IPS DF 19.7 (cell line): ENCODE data around the gene CISD3.

Experiments used
- DNase-seq: peaks from one replicate; pipeline ENCODE4 v3.0.0-alpha.2; 2013; ENCODE audit warnings: low read depth, low spot score

The CISD3 gene

DNA sequence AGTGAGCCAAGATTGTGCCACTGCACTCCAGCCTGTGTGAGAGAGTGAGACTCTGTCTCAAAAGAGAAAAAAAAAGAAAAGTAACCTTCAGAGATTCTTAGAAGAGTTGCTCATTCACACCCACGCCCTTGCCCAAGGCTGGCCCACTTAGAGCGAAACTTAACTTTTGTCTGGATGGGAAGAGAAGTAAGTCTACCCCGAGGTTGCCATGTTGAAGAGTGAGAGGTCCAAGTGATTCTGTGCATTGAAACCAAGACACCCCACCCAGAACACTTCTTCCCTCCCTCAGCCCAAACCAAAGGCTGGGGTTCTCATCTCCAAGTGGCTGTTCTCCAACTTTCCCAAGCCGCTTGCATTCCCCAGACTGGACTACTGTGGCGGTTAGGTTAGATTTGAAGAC, 2.4 kb upstream of the CISD3 start:
- DNase-seq: no peak

DNA sequence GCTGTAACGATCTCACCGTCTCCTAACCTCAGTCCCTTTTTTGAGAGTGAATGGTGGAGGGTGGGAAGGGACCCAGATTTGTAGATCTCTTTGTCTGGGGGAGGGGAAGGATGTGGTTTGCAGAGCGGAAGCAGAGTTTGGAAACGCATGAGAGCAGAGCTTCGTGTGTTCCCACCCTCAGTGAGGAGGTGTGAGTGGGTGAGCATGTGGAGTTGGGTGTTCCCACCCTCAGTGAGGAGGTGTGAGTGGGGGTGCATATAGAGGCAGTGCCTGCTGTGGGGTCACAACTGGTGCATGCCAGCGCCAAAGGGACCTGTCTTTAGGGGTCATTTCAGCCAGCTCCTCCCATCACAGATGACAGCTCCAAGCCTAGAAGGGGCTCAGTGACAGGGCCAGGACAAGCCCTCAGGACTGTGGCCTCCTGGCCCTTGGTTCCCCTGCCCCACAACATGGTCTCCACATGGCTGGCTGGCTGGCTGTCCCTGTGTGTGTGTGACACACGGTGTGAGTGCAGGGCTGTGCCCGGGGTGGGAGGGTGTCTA, 1.8 kb upstream of the CISD3 start:
- DNase-seq: no peak

DNA sequence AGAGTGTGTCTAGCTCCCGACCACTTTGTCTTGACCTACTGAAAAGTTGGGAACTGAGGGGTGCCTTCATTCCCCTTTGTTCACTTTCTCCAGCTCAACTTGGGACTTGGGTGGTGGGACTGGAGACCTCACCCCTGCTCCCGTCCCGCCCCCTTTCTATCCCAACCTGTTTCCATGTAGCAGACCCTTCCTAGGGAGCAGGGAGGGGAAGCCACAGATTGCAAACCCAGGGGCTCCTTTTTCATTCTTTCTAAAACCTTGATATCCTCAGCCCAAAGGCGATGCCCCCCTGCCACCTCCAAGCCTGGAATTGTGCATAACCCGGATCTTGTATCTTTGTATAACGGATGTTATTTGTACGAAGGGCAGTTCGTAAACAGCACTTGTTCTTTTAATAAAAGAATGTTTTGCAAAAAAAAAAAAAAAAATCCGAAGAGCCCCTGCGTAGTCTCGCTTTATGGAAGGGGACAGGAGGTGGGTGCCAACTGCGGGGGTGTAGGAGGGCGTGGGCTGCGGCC, 714 bp upstream of the CISD3 start:
- no peak for DNase-seq

DNA sequence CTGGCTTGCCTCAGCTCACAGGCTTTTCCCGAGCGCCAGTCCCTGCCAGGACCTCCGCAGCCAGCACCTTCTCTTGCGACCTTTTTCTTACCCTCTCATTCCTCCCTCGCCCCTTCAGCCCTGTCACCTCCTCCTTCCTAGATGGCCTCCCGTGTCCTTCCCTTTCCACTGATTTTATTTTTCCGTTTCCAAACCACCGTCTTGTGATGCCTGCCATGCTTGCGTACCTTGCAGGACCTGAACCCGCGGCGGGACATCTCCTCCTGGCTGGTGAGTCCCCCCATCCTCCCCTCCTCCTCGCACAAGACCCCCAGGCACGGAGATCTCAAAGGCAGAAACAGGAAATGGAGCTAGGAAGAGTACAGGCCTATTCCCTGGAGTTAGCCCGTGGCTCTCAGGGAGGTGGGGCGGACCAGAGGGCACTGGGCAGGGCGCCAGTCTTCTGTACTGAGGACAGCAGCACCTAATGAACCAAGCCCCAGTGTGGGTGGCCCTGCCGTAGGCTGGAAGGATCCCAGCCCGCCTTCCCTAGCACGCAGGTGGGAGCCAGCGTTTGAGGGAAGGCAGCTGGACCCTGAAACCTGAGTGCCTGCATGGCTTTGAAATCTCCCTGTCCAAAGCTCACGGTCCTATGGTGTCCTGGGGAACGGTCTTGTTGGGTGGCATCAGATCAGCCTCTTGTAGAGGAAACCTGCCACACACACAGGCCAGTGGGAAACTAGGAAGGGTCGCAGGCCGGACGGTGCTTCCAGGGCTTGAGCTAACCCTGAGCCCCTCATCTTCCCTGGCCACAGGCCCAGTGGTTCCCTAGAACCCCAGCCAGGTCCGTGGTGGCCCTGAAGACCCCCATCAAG, 612 bp downstream of the CISD3 start:
- DNase-seq: no peak

DNA sequence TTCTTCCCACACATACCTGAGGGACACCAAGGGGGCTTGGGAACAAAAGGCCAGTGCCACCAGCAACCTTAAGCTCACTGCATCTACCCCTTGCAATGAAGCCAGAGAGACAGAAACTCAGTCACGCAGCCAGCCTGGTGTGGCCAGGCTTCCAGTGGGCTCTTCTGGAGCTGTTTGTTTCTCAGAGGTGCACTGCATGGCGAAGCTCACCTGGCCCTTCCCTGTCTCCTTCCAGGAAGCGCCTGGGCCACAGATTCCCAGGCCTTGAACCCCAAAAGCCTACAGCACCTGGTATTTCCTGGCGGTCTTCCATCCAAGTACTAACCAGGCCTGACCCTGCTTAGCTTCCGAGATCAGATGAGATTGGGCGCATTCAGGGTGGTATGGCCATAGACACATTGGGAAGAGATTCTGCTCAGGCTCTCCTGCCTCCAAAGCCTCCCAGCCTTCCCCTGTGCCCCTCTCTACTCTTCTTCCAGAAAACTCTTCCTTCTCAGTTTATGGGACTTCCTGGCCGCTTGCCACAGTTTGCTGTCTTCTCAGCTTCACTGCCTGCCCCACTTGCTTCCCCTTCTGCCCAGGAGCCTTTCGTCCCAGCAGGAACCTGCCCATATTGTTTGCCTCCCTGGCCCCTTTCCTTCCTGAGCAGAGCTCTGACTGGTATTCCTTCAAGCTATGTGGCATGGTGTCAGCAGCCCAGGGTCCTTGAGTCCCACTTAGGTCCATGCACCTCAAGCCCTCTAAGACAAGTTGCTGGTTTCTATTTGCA, 1.6 kb downstream of the CISD3 start:
- DNase-seq: no peak

DNA sequence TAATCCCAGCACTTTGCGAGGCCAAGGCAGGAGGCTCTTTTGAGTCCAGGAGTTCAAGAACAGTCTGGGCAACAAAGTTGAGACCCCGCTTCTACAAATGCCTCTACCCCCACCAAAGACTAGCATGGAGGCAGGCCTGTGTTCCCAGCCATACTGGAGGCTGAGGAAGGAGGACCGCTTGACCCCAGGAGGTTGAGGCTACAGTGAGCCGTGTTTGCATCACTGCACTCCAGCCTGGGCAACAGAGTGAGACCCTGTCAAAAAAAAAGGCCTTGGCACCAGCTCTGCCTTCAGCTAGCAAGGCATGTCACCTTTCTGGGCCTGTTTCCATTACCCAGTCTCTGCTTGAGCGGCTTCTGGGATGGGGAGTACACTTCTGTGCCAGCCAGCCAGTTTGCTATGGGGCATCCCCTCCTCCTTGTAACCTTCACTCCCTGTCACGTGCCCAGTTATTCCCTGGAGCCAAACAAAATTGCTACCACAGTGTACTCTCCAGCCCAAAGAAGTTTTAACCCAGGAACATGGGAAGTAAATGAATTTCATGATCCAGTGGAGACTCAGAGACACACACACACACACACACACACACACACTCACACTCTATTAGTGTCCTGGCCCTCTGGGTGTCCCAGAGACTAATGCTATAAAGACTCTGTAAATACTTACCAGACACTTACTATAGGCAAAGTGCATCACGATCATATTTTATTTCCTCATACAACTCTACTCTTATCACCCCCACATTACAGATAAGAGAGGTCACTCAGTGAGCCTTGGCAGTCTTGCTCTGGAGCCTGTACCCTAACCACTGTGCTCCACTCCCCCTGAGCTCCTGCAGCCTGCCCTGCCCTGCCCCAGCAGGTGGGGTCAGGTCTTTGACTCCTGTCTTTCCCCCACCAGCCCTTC, 2.5 kb downstream of the CISD3 start:
- DNase-seq: no peak

DNA sequence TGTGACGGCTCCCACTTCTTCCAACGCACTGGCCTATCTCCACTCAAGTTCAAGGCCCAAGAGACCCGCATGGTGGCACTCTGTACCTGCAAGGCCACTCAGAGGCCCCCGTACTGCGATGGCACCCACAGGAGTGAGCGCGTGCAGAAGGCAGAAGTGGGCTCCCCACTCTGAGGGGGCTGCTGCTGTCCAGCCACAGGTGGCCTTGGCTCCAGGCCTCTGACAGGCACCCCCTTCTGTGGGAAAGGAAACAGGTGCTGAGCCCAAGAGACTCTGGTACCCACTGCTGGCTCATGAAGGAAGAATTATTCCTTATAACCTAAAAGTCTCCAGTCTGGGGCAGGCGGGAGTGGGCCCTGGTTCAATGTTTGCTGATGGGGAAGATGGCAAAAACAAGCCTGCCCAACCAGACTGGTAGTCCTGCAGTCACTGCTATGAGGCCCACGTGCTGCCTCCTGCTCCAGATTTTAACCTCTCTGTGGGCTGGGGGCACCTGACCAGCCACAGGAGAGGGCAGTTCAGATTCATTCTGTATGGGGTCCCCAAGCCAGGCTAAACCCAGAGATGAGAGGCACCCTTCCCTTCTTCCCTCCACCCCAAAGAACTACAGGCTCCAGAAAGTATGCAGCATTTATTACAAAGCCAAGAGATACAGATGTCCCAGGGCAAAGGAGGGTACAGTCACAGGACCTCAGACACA, 3.3 kb downstream of the CISD3 start:
- no peak for DNase-seq

DNA sequence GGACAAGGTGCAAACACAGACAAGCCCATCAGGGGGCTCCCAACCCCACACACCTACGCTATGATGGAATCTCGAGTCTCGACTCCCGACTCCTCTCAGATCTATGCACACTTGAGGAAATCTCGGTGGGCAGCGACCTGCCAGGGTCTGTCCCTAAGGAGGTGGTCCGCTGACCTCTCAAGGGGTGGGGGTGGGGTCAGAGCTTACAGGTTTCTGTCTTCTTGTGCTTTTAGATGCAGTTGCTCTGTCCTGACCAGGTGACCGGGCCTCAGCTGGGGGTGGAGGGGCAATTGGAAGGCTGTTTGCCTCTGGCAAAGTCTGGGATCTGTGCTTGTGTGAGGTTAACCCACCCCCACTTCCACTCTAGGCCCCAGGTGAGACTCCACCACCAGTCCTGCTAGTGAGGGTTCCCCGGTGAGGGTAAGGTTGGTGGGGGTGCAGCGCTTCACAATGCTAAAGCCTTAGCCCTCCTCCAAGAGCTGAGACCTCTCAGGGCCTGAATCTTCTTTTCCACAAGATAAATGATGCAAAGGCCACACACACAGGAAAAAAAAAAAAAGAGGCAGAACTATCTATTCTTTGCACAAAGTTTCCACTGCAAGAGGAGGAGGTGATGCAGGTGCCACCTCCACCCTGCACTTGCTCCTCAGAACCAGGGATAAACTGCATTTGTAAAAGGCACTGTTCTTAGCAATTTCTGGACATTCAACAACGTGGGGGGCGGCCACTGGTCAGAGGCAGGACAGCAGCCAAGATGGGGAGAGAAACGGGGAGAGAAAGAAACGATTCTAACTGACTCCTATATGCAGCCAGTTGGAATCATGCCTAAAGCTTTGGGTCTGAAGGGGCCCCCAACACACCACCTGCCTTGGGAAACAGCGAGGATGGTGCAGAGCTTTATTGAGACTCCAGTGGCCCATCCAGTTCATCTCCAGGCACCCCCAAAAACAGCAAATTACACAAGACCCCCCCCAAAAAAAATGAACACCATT, 4.1 kb downstream of the CISD3 start:
- no peak for DNase-seq

DNA sequence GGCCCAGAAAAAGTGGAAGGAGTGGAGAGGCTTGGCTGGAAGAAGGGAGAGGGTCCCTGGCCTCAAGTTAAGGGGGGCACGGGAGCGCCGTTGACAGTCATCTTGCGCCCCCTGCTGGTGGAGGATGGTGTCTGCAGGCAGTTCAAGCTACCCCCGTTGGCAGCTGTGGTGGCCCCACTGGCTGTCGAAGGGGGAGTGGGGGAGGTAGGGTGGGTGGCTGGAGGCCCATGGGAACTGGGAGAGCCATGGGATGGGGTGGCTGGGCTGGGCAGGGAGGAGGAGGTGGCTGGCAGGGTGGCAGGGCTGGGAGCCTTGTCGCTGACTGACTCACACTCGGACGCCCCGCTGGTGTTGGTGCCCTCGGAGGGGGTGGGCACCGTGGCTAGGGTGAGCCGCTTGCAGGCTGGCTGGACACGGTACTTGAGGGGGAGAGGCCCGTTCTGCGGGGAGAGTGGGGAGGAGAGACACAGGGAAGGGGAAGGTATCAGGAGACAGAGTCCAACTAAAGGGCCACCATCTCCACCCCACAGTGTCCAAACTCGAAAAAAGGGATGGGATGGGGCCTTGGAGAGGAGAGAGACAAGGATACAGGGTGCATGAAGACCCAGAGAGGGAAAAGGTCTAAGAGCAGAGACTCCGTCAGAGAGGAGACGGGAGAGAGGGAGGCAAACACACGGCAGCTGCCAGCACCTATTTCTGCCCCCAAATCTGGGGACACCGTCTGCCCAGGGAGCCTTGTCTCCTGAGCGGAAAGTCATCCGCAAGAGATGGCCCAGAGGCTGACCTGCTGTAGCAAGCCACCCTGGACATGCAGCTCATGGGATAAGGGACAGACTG, 5.2 kb downstream of the CISD3 start:
- DNase-seq: no peak

DNA sequence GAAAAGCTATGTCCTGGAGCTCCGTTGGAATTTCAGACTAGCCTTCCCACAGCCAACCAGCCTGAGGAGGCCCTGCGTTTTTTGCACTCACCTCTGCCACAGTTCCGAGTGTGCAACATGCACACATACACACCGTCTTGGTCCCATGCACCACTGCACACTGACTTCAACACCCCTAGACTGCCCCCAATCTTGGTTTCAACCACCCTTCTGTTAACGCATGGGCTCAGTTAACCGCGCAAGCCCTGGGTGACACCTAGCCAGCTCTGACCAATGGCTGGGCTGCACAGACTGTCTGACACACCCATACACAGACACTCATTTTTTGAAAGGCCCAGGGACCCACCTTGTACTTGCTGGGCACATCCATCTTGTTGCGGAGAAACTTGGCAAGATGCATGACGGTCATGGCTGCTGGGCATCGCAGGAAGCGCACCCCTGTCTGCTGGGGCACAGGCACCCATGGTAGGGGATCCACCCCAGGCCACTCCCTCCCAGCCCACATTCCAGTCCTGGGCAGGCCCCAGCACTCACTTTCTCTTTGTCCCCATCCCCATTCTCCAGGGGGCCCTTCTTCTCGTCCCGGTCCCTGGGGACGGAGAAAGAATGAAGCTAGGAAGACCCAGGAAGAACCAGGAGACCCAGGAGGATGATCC, 8.0 kb downstream of the CISD3 start:
- DNase-seq: no peak

DNA sequence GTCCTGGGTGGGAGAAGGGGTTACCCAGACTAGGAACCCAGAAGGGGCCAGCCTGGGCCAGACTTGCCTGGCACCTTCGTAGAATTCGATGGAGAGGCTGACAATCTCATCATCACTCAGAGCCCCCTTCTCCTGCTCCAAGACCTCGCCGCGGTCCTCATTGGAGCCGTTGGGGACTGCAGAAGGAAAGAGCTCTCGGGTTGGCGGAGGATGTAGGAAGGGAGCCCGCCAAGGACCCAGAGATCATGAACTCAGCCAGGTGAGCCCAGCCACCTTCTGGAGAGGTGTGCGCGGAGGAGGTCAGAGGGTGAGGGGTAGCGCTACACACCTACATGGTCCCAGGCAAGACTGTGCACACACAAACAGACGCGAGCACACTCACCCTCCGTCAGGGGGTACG, 8.5 kb downstream of the CISD3 start:
- DNase-seq: no peak

DNA sequence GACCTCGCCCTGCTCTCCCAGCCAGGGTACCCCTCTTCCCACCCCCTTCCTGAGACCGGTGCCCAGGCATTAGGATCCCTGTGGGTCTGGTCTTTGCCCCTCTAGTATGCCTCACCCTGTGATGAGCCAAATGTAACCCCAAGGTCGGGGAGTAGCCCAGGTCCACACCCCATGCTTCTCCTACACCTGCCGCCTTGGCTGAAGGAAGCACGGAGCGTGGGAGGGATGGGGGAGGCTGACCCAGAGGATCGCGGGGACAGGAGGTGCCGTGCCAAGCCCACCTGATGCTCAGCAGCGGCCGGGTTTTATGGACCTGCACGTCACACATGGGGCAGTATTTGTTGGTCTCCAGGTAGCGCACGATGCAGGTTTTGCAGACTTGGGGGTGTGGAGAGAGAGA, 9.2 kb downstream of the CISD3 start:
- DNase-seq: no peak

DNA sequence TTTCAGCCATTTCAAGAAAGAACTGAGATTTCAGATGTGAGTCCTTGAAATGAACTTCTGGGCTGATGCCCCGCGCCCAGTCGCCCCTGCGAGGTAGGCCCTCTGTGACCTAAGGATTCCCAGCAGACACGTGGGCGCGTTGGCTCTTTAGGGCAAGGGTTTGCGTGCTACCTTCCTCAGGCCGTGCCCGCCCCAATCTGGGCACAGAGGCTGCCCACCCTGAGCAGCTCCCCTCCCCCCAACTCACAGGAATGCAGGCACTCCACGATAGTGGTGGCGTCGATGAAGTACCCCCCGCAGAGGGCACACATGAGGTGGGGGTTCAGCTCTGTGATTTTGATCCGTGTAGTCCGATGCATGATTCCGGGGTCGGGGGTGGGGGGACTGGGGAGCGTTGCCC, 9.9 kb downstream of the CISD3 start:
- no peak for DNase-seq

DNA sequence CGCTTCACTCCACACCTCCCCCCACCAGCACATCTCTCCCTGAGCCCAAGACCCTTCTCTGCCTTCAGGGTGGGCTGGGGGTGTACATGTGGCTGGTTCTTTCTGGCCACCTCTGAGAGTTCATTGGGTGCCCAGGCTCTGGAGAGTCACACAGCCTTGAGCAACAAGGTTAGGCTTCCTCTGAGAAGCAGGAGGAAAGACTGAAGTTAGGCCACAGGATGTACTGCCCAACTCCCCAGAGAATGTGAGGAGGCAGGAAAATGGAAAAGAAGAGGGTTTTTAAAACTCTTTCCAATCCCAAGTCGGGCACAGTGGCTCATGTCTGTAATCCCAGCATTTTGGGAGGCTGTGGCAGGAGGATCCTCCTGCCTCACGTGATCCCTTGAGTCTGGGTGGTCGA, 10.7 kb downstream of the CISD3 start:
- DNase-seq: no peak

DNA sequence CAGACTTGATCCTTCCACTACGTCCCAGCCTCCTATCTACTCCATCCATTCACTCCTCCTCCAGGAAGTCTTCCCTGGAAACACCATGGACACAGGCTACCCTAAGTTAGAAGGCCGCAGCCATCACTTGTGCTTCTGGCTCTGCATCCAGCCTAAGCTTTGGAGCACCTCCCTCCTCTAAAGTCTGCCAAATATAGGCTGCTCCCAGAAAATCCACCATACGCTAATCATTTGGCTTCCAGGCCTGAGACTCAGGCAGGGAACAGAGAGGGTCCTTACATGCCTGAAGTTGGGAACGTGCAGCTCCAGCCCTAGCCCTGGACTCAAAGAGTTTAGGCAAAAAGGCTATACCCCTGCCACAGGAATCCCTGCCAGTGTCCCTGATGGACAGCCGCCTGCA, 11.3 kb downstream of the CISD3 start:
- no peak for DNase-seq

DNA sequence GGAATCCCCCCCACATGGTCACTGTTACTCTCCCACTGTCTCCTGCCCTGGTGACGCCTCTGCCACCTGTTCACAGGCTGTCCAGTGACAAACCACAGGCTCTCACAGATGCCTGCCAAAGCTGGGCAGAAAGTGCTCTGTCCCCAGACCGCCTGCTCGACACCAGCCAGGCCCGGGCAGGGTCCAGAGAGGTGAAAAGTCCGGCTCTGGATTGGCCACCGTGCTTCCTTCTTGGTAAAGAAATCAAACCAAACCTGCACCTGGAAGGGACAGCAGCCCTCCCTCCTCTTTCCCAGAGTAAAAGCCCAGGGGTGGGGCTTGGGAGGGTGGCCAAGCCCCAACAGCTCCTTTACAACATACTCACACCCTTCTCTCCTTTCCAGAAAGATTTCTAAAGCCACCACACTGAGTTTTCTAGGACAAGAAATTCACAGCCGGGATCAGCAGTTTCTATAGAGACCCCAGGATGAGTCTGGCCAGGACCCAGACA, 11.8 kb downstream of the CISD3 start:
- DNase-seq: no peak

DNA sequence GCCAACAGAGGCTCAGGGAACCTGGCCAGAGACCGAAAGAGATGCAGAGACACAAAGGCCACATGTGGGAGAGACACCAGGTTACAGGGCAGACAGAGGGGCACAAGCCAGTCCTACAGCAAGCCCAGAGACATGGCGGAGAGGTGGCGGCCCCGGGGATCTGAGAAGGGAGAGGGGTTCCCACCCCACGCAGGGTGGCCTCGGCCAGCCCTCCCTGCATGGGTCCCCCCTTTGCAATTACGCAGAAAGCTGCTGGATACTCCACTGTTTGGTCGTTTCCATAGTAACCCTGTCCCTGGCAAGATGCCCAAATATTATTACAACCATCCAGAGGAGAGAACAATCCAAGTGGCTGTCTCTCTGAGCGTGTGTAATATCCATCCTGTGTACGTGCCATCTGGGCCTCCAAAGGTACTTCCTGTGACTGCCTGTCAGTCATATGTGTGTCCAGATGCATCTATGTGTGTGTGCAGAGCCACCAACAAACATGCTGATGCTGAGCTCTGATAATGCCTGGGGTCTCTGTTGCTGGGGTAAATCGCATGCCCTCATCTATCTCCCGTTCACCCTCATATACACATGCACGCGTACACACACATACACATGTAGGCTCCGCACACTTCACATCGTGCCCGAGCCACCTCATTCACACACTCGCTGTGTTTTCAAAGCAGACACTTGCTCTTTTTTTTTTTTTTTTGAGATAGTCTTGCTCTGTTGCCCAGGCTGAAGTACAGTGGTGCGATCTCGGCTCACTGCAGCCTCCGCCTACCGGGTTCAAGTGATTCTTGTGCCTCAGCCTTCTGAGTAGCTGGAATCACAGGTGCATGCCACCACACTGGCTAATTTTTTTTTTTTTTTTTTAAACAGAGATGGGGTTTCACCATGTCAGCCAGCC, 12.5 kb downstream of the CISD3 start:
- DNase-seq: no peak
